OCI-LY1 (cell line): ENCODE data around the gene SLC39A5.
A peak's percentile ranks its signal among the peaks of the same experiment; 100 is the strongest.

Source experiments
- H2AFZ ChIP-seq: fragments of 200-600 bp; sonication (generic), shearing (Covaris generic); 2 replicates; pipeline ENCODE4 v1.6.0; 2014; ENCODE audit warnings: antibody characterized with exemption, mild to moderate bottlenecking, low read length
- H3F3A ChIP-seq: fragments of 200-600 bp; sonication (generic), shearing (Covaris generic); 2 replicates; pipeline ENCODE4 v1.6.0; 2014; ENCODE audit warnings: mild to moderate bottlenecking, antibody characterized with exemption, low read length, moderate library complexity; ENCODE audit not compliant: insufficient read depth
- H3K27ac ChIP-seq: fragments of 200-600 bp; sonication (generic); 2 replicates; pipeline ENCODE4 v1.5.1; 2014; ENCODE audit warnings: low read length, mixed run types, mild to moderate bottlenecking, low read depth; ENCODE audit not compliant: poor library complexity, severe bottlenecking
- H3K27me3 ChIP-seq: fragments of 200-600 bp; sonication (generic); 2 replicates; pipeline ENCODE4 v1.6.0; 2014; ENCODE audit warnings: antibody characterized with exemption, mild to moderate bottlenecking, low read length, moderate library complexity; ENCODE audit not compliant: insufficient read depth
- H3K36me3 ChIP-seq: fragments of 200-600 bp; sonication (generic); 2 replicates; pipeline ENCODE4 v1.6.1; 2014; ENCODE audit warnings: mild to moderate bottlenecking, antibody characterized with exemption, low read length, moderate library complexity, mixed read lengths; ENCODE audit not compliant: insufficient read depth
- H3K4me1 ChIP-seq: fragments of 200-600 bp; sonication (generic); 2 replicates; pipeline ENCODE4 v1.5.1; 2014; ENCODE audit warnings: mild to moderate bottlenecking, low read length, moderate library complexity; ENCODE audit not compliant: insufficient read depth, severe bottlenecking
- H3K4me2 ChIP-seq: fragments of 200-600 bp; sonication (generic), shearing (Covaris generic); 2 replicates; pipeline ENCODE4 v1.6.1; 2014; ENCODE audit warnings: low read length
- H3K4me3 ChIP-seq: fragments of 200-600 bp; sonication (generic); 2 replicates; pipeline ENCODE4 v1.5.1; 2014; ENCODE audit warnings: low read length, low read depth, mild to moderate bottlenecking, mixed read lengths; ENCODE audit not compliant: poor library complexity, severe bottlenecking
- H3K79me2 ChIP-seq: fragments of 200-600 bp; shearing (Covaris generic); 2 replicates; pipeline ENCODE4 v1.6.1; 2016; ENCODE audit warnings: mixed run types, low read length, mixed read lengths; ENCODE audit not compliant: insufficient read depth
- H3K9ac ChIP-seq: fragments of 200-600 bp; sonication (generic), shearing (Covaris generic); 2 replicates; pipeline ENCODE4 v1.6.1; 2014; ENCODE audit warnings: mild to moderate bottlenecking, low read length, mixed read lengths
- H3K9me2 ChIP-seq: fragments of 200-600 bp; sonication (generic), shearing (Covaris generic); 2 replicates; pipeline ENCODE4 v1.6.1; 2014; ENCODE audit warnings: low read depth, mild to moderate bottlenecking, low read length, mixed read lengths
- H3K9me3 ChIP-seq: fragments of 200-600 bp; shearing (Covaris generic); 2 replicates; pipeline ENCODE4 v1.6.1; 2014; ENCODE audit warnings: low read length, mixed read lengths
- H4K20me1 ChIP-seq: fragments of 200-600 bp; sonication (generic), shearing (Covaris generic); 2 replicates; pipeline ENCODE4 v1.6.0; 2016; ENCODE audit warnings: mild to moderate bottlenecking, low read length; ENCODE audit not compliant: insufficient read depth
- CTCF ChIP-seq: fragments of 200-600 bp; sonication (generic), shearing (Covaris generic); IDR thresholded peaks from 2 replicates; pipeline ENCODE4 v1.5.1; 2017; ENCODE audit warnings: mild to moderate bottlenecking, antibody characterized with exemption, low read length, moderate library complexity, mixed read lengths
- EZH2 ChIP-seq: fragments of 200-600 bp; sonication (generic), shearing (Covaris generic); IDR thresholded peaks from 2 replicates; pipeline ENCODE4 v1.8.0; 2017; ENCODE audit warnings: borderline replicate concordance, mixed run types, mild to moderate bottlenecking, antibody characterized with exemption, low read length, moderate library complexity, mixed read lengths

The SLC39A5 gene

GRCh38 chr12:56257071-56257470 lies 27.2 kb downstream of the SLC39A5 start:
- Histone ChIP-seq H3K27me3 (no peaks in the 10 kb centered on the region), H2AFZ (no peak overlapping the region), H4K20me1 (no peaks in the 10 kb centered on the region), H3K79me2 (no peaks in the 10 kb centered on the region), H3K4me2 (peak overlapping the region; percentile 99), H3K4me1 (peaks cover 23% of the 10 kb centered on the region), H3K9me2 (no peaks in the 10 kb centered on the region), H3K27ac (no peak overlapping the region), H3K36me3 (peaks cover 43% of the 10 kb centered on the region), H3F3A (no peaks in the 10 kb centered on the region), H3K4me3 (peak overlapping the region; percentile 88), H3K9me3 (no peaks in the 10 kb centered on the region), H3K9ac (peak overlapping the region; percentile 89)
- TF ChIP-seq EZH2 = no peak
- TF ChIP-seq CTCF = no peak

- Histone ChIP-seq H3F3A (no peaks in the 10 kb centered on the region), H2AFZ (no peak overlapping the region), H3K9ac (peak overlapping the region; percentile 89), H3K27me3 (no peaks in the 10 kb centered on the region), H3K9me3 (no peaks in the 10 kb centered on the region), H3K4me3 (peak overlapping the region; percentile 88), H3K36me3 (peaks cover 38% of the 10 kb centered on the region), H3K4me2 (peak overlapping the region; percentile 99), H3K4me1 (peaks cover 23% of the 10 kb centered on the region), H3K27ac (no peak overlapping the region), H4K20me1 (no peaks in the 10 kb centered on the region), H3K79me2 (no peaks in the 10 kb centered on the region), H3K9me2 (no peaks in the 10 kb centered on the region)
- TF ChIP-seq EZH2 = no peak
- no peak for TF ChIP-seq CTCF
These were observed 27.7 kb downstream of the SLC39A5 start for GRCh38 chr12:56257491-56258067.

- H3F3A ChIP-seq = no peaks in the 10 kb centered on the region
- peaks cover 31% of the 10 kb centered on the region for H3K36me3 ChIP-seq
- no peaks in the 10 kb centered on the region for H3K9me3 ChIP-seq
- no peak within 1 kb of the TSS for H3K27ac ChIP-seq
- TF ChIP-seq CTCF (peak; percentile 56), EZH2 (no peak)
- H4K20me1 ChIP-seq = no peaks in the 10 kb centered on the region
- peak within 1 kb of the TSS; percentile 88 for H3K4me3 ChIP-seq
- peak within 1 kb of the TSS; percentile 100 for H2AFZ ChIP-seq
- H3K9ac ChIP-seq = peak within 1 kb of the TSS; percentile 89
- no peaks in the 10 kb centered on the region for H3K9me2 ChIP-seq
- no peaks in the 10 kb centered on the region for H3K27me3 ChIP-seq
- peaks cover 23% of the 10 kb centered on the region for H3K4me1 ChIP-seq
- H3K79me2 ChIP-seq = no peaks in the 10 kb centered on the region
- peak within 1 kb of the TSS; percentile 99 for H3K4me2 ChIP-seq
These were observed 28.4 kb downstream of the SLC39A5 start, which contains the start of gene ANKRD52 for GRCh38 chr12:56258068-56258819. TSS of gene ANKRD52 (minus strand) at chr12:56258384. CDS start at chr12:56258269, 115 bp downstream.
